HG02885 (cell line): Measurements from ENCODE around the gene PHETA1.

Source experiments
- ATAC-seq: cut with Tn5 transposase; IDR thresholded peaks from one replicate; pipeline ENCODE4 v1.9.1; 2021; ENCODE audit warnings: mild to moderate bottlenecking; ENCODE audit not compliant: unreplicated experiment, poor library complexity

Gene PHETA1

GRCh38 chr12:111368788-111369495, at the start of gene PHETA1:
TSS of gene PHETA1 (minus strand) at chr12:111369095. CDS start at chr12:111363427, 5,668 bp downstream.
- ATAC-seq = peak; percentile 97

- ATAC-seq = no peak
Measured at GRCh38 chr12:111418594-111418880, 49.6 kb upstream of the PHETA1 start.

- ATAC-seq = no peak
Measured at GRCh38 chr12:111417784-111418593, 49.1 kb upstream of the PHETA1 start.

- ATAC-seq = no peak
Measured at GRCh38 chr12:111417290-111417689, 48.4 kb upstream of the PHETA1 start.

GRCh38 chr12:111414711-111415252, 45.9 kb upstream of the PHETA1 start:
- ATAC-seq = no peak

- ATAC-seq = no peak
Measured at GRCh38 chr12:111413442-111414086, 44.7 kb upstream of the PHETA1 start.

- no peak for ATAC-seq
Measured at GRCh38 chr12:111412830-111413441, 44.0 kb upstream of the PHETA1 start.

- no peak for ATAC-seq
Measured at GRCh38 chr12:111412007-111412829, 43.3 kb upstream of the PHETA1 start.

- no peak for ATAC-seq
Measured at GRCh38 chr12:111411185-111411764, 42.4 kb upstream of the PHETA1 start.

- no peak for ATAC-seq
Measured at GRCh38 chr12:111410431-111411184, 41.7 kb upstream of the PHETA1 start.

- no peak for ATAC-seq
Measured at GRCh38 chr12:111409780-111410430, 41.0 kb upstream of the PHETA1 start.

- ATAC-seq = no peak
Measured at GRCh38 chr12:111409403-111409779, 40.5 kb upstream of the PHETA1 start.

- ATAC-seq = no peak
Measured at GRCh38 chr12:111408686-111409402, 39.9 kb upstream of the PHETA1 start.

- no peak for ATAC-seq
Measured at GRCh38 chr12:111408116-111408440, 39.2 kb upstream of the PHETA1 start.

- ATAC-seq = no peak
Measured at GRCh38 chr12:111407377-111408115, 38.7 kb upstream of the PHETA1 start.

GRCh38 chr12:111406474-111407376, 37.8 kb upstream of the PHETA1 start:
- no peak for ATAC-seq
